HG02642 (cell line): Measurements from ENCODE around the gene MANF.

ENCODE experiments used
- ATAC-seq: cut with Tn5 transposase; IDR thresholded peaks from one replicate; pipeline ENCODE4 v1.9.1; 2021; ENCODE audit warnings: mild to moderate bottlenecking; ENCODE audit not compliant: unreplicated experiment, poor library complexity

Gene MANF

DNA sequence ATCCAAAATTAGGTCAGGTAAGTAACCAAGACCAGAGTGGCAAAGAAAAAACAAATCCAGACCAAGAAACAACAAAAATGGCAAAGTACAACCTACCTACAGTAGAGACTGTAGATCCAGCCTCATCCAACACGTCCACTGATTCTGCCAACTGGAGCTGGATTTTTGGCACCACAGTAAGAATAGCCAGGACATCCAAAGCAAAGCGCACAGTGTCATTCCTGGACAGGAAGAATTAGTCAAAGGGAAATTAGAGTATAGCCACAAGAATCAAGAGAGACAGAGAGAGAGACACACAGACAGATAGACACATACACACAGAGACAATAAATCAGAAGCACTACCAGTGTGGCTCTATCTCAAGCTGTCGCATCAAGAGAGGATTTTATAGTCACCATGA, 37.1 kb downstream of the MANF start:
- no peak for ATAC-seq

DNA sequence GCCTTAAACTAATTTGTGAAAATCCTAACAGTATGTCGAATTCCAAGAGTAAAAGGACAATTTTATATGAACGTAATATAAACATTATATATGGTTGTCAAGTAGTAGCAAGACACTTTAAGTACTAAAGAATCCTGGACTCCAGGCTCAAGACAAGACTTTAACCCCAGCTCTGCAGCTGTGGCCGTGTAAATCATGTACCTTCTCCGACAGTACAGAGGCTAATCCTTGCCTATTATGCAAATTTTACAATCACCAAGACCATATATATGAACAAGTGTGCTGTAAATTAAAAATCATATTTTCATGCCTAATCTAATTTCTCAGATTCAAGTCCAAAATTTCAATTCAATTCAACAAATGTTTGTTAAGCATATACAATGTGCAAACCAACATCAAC, 41.8 kb downstream of the MANF start:
- ATAC-seq, result no peak

DNA sequence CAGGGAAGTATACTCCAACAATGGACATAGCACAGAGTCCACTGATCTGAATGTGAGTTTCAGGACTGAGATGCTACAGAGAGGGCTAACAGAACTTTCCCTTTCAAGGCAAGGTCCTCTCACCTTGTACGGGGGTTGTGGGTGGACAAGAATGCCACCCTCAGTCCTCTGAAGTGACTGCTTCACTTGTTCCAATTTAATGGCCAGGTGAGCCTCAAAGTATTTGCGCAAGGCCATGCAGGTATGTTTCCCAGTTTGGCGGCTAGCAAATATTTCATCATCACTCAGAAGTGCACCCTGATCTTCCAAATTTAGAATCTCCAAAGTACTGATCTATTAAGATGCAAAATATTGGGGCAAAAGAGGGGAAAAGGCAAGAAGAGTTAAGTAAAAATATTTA, 44.0 kb downstream of the MANF start:
- no peak for ATAC-seq

DNA sequence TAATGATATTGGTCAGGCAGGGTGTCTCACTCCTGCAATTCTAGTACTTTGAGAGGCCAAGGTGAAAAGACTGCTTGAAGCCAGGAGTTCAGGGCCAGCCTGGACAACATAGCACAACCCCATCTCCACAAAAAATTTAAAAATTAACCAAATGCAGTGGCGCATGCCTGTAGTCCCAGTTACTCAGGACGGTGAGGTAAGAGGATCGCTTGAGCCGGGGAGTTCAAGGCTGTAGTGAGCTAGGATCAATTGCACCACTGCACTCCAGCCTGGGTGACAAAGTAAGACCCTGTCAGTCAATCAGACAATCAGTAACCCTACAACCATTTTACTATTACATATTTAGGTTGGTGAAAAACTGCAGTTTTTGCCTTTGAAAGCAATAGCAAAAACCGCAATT, 49.0 kb downstream of the MANF start:
- ATAC-seq, result no peak

DNA sequence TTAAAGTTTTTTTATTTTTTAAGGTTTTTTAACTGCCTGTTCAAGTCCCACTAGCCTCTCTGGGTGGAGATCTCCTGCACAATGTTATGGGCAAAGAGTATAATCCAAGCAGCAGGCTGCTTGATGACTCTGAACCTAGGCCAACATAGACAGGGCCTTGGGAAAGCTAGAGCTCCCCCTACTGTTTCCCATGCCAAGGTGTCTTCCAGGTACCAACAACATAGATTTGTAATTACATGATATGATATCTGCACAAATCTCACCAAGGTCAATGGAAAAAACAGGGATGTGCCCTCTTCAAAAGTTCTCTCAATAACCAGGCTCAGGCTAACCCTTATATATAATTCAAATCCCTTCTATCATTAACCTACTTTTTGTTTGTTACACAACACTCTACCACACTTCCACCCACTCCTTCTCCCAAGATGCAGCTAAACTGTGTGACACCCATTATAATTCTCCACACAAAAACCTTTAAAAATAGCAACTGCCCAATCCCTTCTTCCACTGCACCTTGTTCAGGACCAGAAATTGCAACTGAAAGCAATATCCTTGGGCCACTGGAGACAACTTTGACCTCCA, 49.7 kb downstream of the MANF start:
- no peak for ATAC-seq

DNA sequence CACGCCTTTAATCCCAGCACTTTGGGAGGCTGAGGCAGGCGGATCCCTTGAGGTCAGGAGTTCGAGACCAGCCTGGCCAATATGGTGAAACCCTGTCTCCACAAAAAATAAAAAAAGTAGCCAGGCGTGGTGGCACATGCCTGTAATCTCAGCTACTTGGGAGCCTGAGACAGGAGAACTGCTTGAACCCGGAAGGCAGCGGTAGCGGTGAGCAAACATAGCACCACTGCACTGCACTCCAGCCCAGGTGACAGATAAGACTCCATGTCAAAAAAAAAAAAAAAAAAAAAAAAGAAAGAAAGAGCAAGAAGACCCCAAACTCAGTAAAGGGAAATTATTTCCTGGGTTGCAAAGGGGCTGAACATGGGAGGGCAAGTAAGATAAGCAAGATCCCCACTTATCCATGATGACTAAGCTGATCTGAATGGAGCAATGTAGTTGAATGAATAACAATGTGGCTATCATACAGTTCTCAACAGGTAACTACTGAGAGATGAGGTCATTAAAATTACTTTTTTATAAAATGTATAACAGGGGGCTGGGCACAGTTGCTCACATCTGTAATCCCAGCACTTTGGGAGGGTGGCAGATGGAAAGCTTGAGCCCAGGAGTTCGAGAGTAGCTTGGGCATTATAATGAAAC, 52.0 kb downstream of the MANF start:
- no peak for ATAC-seq
